Measurements from ENCODE around the gene FGA. TPM values are rescaled to one million over a fixed set of nuclear protein-coding genes. Genes with fewer than 3 reads are reported as not detected.

The FGA gene
- total RNA-seq: not detected in 2 replicates

DNA sequence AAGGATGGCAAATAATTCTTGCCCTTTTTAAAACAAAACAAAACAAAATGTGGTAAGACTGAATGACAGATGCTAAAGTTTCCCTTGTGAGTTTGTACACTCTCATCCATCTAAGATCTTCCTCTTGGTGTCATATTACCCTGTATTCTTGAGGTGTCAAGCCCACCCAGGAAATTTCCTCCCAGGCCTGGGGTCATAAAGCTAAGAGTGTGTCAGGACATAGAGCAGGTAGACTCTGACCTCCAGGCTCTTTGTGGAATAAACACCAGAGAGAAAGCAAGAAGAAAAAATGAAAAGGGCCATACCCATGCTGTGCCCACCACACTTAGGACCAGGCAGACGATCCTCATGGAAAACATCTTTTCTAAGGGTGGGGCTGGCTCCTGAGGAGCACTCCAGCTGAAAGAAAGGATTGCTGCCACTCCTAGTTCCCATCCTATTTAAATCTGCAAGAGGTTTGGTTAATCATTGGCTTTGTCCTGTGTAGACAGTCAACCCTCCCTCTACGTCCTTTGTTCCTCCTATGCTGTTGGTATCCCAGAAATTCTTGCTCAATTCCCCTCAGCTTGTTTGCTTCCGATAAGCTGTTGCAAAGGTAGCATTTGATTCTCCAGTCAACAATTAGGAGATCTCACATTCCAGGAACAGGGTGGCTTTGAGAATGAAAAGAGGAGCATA is at the start of gene FGA:
Gene FGA (minus strand): TSS at position 414 of the 678 bp plus-strand sequence. CDS start 55 bp downstream, at position 359.
- no peak for DNase-seq

DNA sequence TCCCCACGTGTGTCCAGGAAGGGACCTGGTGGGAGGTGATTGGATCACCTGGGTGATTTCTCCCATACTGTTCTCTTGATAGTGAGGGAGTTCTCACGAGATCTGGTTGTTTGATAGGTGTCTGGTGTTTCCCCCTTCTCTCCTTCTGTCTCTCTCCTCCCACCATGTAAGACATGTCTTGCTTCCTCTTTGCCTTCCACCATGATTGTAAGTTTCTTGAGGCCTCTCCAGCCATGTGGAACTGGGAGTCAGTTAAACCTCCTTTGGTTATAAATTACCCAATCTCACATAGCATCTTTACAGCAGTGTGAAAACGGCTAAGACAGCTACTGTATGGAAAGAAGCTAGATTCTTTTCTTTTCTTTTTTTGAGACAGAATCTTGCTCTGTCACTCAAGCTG is 43.5 kb upstream of the FGA start:
- no peak for DNase-seq

DNA sequence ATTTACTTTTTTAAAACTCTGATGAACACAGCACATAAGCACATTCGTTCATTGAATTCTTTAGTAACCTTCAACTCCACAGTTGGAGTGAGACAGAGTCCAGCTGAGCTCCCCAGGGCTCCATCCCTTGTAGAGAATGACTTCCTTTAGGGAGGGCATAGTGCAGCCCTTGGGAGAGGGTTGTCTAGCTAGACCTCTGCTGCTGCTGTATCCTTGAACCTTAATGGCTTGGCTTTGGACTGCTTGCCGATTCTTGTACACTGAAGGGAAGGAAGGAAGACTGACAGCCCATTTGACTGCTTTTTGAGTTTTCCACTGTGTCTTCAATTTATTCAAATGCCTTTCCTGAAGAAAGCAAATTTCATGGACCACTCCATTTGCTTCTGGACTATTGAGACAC is 41.3 kb upstream of the FGA start:
- DNase-seq: no peak

DNA sequence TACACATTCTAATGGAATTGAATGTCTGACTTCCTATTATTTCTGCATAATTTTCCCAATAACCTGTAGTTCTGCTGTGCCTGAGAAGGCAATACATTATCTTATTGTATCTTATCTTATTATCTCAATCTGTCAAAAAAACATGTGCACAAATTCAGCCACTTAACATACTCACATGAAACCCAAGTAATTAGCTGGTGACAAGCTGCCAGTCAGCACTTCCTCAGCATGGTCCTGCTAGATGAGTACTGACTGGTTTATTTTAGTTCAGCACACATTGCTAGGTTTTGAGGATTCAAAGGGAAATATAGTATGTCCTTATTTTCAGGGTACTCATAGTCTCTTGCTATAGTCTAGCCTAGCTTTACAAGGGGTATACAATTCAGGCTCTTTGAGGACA is 39.8 kb upstream of the FGA start:
- DNase-seq: no peak

DNA sequence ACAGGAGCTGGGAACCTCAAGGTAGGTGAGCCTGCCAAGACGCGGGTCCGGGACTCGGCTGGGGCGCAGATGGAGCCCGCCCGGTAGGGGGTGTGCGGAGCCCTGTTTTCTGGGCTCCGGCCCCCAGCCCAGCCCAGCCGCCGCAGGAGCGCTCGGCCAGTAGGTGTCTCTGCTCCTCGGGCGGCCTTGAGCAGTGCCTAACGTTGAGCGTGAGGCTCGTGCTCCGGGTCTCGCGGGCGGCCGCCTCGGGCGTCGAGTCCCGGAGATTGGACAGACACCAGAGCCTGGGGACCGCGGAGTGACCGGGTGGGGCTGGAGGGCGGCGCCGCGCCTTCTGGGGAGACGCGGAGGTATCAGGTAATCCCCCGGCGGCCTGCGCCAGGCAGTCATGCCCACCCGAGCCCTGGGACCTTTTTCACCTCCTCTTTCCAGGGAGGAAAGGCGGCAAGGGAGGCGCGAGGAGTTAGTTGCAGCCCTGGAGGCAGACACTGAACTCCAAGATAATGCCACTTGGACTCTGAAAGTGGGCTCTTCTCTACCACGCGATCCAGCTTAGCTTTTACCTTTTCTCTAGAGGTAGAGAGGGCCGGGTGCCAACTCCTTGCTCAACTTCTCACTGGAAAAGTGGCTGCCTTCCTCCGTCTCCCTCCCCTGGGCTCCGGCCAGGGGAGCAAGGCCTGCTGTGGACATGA is 36.4 kb upstream of the FGA start:
- peak; percentile 51 for DNase-seq

DNA sequence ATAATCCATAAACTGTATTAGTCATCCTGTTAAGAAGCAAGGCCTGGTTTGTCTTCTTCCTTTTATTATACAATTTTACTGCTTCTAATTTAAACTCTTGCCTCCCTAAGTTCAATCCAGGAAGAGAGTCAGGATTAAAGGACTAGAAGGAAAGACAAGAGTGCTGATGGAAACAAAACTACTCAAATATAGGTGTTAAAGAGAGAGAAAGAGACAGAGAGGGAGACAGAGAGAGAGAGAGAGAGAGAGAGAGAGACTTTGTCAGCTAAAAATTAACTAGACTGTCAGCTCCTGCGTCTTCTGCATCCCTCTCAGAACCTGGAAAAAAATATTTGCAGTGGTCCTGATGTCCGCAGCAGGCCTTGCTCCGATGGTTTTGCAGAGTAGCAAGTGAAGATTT is 35.4 kb upstream of the FGA start:
- no peak for DNase-seq

DNA sequence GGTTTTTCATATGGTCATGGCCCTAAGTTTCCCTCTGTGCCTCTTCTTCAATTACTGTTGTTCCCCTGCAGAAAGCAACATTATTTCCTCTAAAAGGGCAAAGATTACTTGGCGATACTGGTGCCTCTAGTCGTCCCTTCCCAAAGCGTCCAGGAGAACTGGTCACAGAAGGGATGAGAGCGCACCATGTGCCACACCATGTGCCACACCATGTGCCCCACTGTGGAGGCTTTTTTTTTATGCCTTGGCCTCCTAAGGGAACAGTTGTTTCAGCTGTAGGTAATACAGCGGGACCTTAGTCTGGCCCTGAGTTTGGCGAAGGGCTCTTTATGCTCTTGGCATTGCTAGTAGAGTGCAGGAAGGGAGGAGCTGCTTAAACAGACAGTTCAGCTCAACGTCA is 33.5 kb upstream of the FGA start:
- no peak for DNase-seq

DNA sequence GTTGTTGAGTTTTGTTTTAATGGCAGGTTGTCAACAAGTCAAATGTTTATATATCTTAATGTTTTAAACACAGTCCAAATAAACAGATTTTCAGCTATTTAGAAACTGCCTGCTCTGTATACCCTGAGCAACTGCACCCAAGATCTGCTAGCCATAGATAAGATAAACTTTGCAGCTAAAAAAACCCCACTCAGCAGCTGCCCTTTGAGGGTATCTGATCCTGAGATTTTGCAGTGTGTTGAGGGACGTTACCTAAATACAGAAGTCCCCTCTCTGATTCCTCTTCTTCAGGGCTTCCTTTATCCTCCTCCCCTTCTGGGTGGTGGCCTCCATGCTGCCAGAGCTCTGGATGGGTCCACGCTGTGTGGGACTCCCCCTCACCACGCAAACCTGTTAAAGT is 32.9 kb upstream of the FGA start:
- DNase-seq: no peak

DNA sequence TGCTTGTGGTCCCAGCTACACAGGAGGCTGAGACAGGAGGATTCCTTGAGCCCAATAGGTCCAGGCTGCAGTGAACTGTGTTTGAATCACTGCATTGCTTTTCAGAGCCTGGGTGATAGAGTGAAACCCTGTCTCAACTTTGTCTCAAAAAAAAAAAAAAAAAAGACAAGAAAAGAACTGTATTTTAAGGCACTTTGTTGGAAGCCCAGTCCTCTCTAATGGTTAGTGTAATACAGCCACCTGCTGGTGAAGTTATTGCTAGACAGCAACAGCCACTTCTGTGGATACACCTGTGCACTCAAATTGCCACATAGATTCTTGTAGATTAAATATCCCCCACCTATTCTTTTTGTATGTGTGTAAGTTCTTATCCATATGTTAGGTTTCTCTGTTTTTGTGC is 32.1 kb upstream of the FGA start:
- DNase-seq: peak; percentile 57

DNA sequence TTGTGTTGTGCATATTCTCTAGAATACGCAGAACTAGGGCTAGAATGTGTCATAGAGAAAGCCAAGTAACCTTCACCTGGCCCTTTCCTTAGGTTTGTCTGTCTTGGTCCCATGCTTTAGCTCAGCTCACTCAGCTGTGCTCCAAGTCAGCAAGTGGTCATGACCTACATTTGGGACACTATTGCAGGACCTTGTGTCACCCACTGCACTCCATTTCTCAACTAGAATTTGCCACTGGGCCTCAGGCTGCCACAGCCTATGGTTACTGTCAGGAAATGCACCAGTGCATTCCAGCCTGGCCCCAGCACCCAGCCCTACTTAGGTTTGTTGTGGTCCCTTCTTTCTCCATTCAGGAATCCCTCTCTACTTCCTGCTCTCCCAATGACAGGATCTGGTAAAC is 29.6 kb upstream of the FGA start:
- DNase-seq: no peak

DNA sequence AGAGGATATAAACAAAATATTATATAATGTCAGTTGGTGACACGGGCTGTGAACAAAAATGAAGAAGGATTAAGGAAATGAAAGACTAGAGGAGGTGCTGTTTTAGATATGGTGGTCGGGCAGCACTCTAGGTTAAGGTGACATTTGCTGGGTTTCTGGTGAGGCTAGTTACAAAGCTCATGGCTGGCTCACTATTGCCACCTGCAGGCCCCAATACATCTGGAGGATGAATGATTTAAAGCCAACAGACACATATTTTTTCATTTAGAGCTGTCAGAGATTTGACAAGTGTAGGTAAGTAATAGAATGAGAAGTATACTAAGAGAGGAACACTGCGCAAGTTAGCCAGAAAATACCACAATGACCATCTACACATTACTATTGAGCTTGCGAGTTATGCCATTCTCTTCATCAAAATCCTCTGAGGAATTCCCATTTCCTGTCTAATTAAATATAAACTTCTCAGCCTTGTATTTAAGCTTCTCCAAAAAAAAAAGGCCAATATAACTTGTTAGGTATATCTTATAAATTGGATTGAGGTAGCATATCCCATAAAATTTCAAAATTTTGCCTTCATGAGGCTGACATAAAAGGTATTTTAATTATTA is 28.3 kb upstream of the FGA start:
- DNase-seq: peak; percentile 68

DNA sequence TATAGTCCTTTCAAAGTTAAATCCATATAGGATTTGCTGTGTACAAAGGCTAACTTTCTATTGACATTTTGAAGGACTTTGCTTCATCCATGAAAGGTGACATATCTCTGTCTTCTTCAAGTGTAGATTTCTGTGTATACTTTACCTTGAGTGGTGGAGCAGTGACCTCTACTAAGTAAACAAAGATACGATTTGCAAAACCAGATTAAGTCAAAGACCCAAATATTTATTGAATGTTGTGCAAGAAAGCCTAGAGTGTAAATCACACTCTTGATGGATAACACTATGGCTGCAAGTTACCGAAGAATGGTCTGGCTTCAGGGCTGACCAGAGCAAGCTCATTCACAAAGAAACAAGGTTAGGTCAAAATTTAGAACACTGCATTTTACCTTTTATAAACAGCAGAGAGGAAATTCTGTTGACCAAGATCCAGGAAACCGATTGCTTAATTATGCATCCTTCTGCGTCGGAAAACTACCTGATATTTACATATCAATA is 27.3 kb upstream of the FGA start:
- DNase-seq: no peak

DNA sequence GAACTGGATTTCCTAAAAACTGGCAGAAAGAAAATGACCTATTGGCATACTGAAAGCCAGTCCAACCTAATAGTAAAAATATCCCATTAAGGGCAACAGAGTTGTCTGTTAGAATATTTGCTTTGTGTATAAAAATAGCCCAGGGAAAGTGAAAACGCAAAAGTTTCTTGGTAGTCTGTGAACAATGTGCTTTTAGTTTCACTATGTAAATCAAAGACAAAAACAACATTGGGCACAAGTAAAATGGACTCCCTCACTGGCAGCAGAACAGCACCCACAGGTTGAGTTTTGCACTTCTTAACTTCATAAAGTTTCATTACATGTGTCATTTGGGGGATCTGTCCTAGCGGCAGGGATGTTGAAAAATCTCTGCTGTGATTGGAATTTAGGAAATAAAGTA is 26.2 kb upstream of the FGA start:
- DNase-seq: no peak

DNA sequence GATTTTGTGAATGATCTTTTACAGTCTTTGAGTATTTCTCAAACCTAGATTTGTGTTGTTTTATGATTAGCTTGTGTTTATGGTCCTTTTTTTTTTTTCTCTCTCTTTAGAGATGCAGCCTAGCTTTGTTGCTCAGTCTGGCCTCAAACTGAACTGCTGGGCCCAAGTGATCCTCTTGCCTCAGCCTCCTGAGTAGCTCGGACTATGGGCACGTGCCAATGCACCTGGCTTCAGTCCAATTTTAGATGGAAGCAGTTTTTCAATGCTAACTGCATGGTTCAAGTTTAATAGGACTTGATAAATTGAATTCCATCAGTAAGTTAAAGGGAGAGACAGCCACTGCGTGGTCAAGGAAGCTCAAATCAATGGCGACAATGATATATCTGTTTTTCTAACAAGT is 25.7 kb upstream of the FGA start:
- no peak for DNase-seq

DNA sequence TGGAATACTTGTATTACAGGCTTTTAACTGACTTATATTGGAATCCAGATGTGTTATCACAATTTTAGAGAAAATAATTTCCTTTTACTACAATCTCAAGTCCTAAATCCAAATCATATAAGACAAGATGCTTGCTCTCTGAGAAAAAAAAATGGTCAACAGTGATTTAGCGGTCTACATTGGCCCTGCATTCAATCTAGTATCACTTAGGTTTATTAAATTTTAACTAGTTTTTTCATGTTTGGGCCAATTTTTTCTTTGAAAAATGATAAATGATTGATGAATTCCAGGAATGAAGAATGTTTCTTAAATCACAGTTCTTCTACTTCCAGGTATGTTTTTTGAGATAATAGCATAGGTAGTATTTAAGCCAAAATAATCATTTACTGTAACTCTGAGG is 24.7 kb upstream of the FGA start:
- DNase-seq: no peak

DNA sequence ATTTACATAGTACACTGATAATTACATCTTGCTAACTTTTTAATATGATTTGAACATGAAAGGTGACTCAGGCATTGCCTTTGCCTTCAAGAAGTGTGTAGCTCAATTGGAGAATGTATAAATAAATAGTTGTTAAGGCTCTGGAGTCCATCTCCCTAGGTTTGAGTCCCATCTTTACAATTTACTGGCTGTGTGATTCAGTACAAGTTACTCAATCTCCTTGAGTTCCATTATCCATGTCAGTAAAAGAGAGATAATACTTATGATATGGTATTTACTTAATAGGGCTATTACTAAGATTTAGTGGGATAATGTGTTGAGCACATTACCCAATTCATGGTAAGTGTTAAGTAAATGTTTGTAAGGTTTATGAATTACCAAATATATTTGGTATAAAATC is 23.8 kb upstream of the FGA start:
- no peak for DNase-seq

DNA sequence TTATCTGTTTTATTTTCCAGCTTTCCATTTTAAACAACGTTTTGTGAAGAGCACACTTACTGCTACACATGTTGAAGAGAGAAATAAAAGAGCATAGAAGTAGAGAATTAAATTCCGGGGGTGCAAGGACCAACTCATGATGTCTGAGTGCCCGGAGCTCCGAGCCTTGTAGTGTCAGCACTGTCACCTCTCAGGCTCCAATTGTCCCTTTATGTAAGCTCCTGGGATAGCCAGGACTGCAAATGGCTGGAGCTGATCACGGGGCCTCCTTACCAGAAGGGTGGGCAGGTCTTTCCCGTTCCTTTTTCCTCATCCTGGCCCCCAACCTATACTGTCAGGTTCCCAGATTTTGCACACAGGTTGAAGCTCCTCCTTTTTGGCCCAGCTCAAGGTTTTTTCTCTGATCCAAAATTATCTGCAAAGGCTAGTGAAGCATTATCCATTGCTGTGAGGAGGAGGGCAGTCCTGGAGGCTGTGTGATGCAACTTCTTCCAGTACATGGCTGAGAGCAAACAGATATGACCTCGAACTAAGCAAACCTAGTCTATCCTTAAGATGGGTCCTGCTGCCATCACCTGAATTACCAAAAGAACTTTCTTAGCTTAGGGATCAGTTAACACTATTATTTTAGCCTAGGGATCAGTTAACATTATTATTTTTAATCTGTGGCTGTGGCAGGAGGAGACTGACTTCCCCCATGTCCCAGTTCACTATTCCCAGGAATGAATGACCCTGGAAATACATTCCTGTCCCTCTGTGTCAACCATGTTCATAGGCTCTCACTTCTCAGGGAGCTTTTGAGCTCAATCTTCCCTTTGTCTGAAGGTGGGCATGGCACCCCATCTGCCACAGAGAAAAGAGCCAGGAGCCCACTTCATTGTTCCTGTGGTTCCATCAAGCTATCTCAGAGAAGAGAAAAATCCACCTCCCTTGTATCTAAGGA is 22.2 kb upstream of the FGA start, which contains the start of gene FGG:
Gene FGG (minus strand): TSS at position 185 of the 943 bp plus-strand sequence. CDS start 47 bp downstream, at position 138.
- no peak for DNase-seq

DNA sequence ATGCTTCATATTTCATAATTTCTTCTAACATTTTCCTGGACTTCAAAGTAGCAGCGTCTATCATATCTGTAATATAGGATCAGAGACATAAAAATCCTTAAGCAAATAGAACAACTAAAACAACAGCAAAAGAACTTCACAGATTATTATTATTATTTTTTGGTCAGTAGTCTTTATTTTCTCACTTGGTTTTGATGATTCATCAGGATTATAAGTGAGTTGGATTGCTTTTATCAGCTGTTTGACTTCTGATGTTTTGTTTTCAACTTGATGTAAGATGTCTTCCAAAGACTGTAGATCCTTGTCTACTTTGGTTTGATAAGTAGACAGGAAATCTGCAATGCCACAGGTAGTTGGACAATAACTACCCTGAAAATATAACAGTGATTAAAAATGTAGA is 21.3 kb upstream of the FGA start:
- no peak for DNase-seq

DNA sequence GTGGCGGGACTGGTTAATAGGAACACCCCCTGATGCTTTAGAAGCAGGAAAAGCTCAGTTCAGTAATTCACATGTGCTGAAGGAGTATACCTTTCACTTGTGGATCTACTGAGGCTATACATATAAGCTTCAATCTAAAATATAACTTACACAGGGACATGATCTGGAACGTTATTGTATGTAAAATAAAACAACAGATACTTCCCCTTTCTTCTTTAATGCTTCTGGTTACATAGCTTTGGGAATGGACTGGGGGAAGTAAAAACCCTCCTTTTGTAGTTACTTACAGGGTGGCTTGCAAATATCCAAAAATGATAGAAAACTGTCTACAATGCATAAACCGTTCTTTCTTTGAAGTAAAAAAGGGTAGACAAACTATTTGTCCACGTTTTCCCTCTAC is 20.0 kb upstream of the FGA start:
- no peak for DNase-seq

DNA sequence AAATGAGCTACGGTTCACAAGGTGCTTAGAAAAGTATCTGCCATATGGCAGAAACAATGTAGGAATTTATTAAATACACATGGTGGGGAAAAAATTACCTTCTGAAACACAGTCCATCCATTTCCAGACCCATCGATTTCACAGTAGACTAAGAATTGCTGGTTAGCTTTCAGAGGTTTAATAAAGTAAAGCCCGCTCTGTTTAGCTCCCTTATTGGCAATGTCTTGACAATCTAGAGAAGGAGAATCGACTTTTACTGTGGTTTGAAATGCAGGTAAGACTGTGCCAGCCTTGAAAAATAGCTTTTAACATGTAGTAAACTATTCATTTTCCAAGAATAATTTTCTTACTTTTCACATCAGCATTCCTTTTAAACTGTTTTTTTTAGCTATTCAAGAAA is 19.0 kb upstream of the FGA start:
- DNase-seq: no peak

DNA sequence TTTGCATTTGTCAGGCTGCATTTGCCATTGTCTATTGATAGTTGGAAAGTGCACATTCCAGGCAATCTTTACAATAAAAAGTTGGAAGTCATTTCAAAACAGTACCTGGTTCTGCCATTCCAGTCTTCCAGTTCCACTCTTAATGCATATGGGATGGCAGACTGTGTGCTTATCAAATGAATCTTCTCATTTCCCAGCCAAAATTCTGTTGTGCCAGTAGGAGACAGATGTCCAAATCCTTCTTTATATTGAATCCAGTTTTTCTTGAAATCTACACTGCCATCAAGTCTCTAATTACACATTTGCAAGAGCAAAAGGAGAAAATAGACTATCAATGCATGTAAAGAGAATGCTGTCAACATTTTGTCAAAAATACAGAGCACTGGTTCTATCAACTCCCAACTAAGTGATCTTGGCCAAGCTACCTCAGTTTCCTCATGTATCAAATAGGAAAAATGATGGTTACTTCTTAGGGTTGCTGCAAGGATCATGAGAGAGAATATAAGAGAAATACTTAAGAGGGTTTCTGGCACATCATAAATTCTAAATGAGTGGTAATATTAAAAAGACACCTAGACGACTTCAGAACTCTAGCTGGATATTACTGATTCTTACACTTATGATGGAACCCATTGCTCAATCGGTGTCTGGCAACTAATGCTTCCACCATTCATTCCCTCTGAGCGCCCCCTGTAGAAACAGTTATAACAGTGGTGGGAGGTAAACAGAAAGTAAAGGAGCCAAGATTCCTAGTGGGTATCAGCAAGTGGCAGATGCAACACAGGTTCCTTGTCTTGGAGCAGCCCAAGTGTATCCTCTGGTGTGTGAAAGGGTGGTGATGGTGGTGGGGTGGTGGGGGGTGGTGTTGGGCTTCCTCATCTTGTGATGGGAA is 18.1 kb upstream of the FGA start:
- DNase-seq: no peak
